Caco-2 (cell line): ENCODE data around the gene CRLF2. TPM values are rescaled to one million over a fixed set of nuclear protein-coding genes. Genes with fewer than 3 reads are reported as not detected.

Experiments used
- BruUV-seq: library from RNA; stranded (reverse); fragments of 400-500 nt; replicated peaks from 2 replicates; lab custom pipeline; 2021; lab: Mats Ljungman, UMichigan
- CTCF ChIA-PET: fragments of 300-600 bp; sonication (Branson Sonifier 250); formaldehyde crosslinking; loops from one replicate; lab custom pipeline; 2022; ENCODE audit warnings: antibody characterized with exemption; lab: Charles Lee
- POLR2A ChIA-PET: fragments of 300-600 bp; sonication (Branson Sonifier 250); formaldehyde crosslinking; loops from one replicate; lab custom pipeline; 2022; ENCODE audit warnings: antibody characterized with exemption; lab: Charles Lee
- DNase-seq, 2 experiments: peaks; one replicate each; pipeline versions ENCODE4 v3.0.0 to v3.0.0-alpha.2; 2020 to 2022
- H3K27me3 ChIP-seq: replicated peaks from 2 replicates; pipeline ENCODE4 v1.6.0; 2011; ENCODE audit warnings: low read length; ENCODE audit not compliant: control insufficient read depth, insufficient read depth
- H3K36me3 ChIP-seq: 2 replicates; pipeline ENCODE4 v1.5.1; 2011; ENCODE audit warnings: low read length; ENCODE audit not compliant: control insufficient read depth, insufficient read depth
- H3K4me1 ChIP-seq: fragments of 250-450 bp; sonication (Bioruptor Pico); 2 replicates; pipeline ENCODE4 v1.5.1; 2020; ENCODE audit warnings: mild to moderate bottlenecking
- H3K4me3 ChIP-seq: 2 replicates; pipeline ENCODE4 v1.5.1; 2011; ENCODE audit warnings: low read depth, mild to moderate bottlenecking, control low read depth, low read length
- H3K9me3 ChIP-seq: fragments of 250-450 bp; sonication (Bioruptor Pico); 2 replicates; pipeline ENCODE4 v1.5.1; 2020; ENCODE audit warnings: mild to moderate bottlenecking, moderate library complexity
- H3K27ac Mint-ChIP-seq: one replicate; pipeline ENCODE4 v1.8.0; 2022; ENCODE audit warnings: mixed read lengths; ENCODE audit not compliant: unreplicated experiment
- H3K27me3 Mint-ChIP-seq: one replicate; pipeline ENCODE4 v1.8.0; 2022; ENCODE audit warnings: mixed read lengths; ENCODE audit not compliant: insufficient read depth, unreplicated experiment
- H3K36me3 Mint-ChIP-seq: one replicate; pipeline ENCODE4 v1.8.0; 2022; ENCODE audit warnings: mild to moderate bottlenecking, mixed read lengths; ENCODE audit not compliant: insufficient read depth, unreplicated experiment
- H3K4me1 Mint-ChIP-seq: one replicate; pipeline ENCODE4 v1.8.0; 2022; ENCODE audit warnings: low read depth, mixed read lengths; ENCODE audit not compliant: unreplicated experiment
- H3K4me3 Mint-ChIP-seq: one replicate; pipeline ENCODE4 v1.8.0; 2022; ENCODE audit warnings: mild to moderate bottlenecking, moderate library complexity, mixed read lengths; ENCODE audit not compliant: unreplicated experiment
- H3K9me3 Mint-ChIP-seq: one replicate; pipeline ENCODE4 v1.8.0; 2022; ENCODE audit warnings: mixed read lengths; ENCODE audit not compliant: unreplicated experiment
- CTCF ChIP-seq, 2 experiments: fragments of 200-600 bp in 1 of 2; IDR thresholded peaks; 1 replicate in 1 of 2; 2 replicates in 1 of 2; pipeline versions ENCODE4 v1.5.1 to v1.8.0; 2011 to 2022; ENCODE audit warnings: antibody characterized with exemption in 1 of 2, control low read depth in 1 of 2, inconsistent platforms in 1 of 2, low read depth in 1 of 2, low read length in 1 of 2, mild to moderate bottlenecking in 1 of 2, moderate library complexity in 1 of 2; ENCODE audit not compliant: insufficient read depth in 1 of 2, severe bottlenecking in 1 of 2, unreplicated experiment in 1 of 2
- intact Hi-C: fragments of 100-400 bp; cut with micrococcal nuclease; formaldehyde crosslinking; loops from one replicate; pipeline ENCODE4 v1.10.0; 2022; ENCODE audit not compliant: unreplicated experiment
- total RNA-seq: library from RNA; stranded (reverse); gene quantifications from 2 replicates; pipeline ENCODE4 v1.2.3, GENCODE V29; 2022

The CRLF2 gene
- total RNA-seq, 1 experiment from 2014 or later: not detected

GRCh38 chrX:1207496-1208025, 4.9 kb downstream of the CRLF2 start:
- Histone ChIP-seq H3K9me3 (no peaks in the 10 kb centered on the region), H3K4me3 (no peak overlapping the region), H3K36me3 (no peaks in the 10 kb centered on the region), H3K4me1 (peaks cover 5% of the 10 kb centered on the region; the same call in 1 of the 2 replicates), H3K27me3 (no peaks in the 10 kb centered on the region)
- H3K4me1 Mint-ChIP-seq: no peaks in the 10 kb centered on the region
- no peak overlapping the region for H3K27ac Mint-ChIP-seq
- no peaks in the 10 kb centered on the region for H3K27me3 Mint-ChIP-seq
- POLR2A ChIA-PET: no interaction called here
- intact Hi-C loops: no loop called here
- CTCF ChIA-PET: no interaction called here
- no peak overlapping the region for H3K4me3 Mint-ChIP-seq
- TF ChIP-seq CTCF (IDR thresholded peaks at IDR 0.05; ENCODE audit: insufficient read depth in 1 of 2, low read depth in 1 of 2, low read length in 1 of 2, severe bottlenecking in 1 of 2, unreplicated experiment in 1 of 2): no peak
- H3K36me3 Mint-ChIP-seq: no peaks in the 10 kb centered on the region
- BruUV-seq: no TSS peak
- peaks cover 26% of the 10 kb centered on the region for H3K9me3 Mint-ChIP-seq
- DNase-seq: no peak

GRCh38 chrX:1205681-1206611, 6.5 kb downstream of the CRLF2 start:
- no peak overlapping the region for H3K4me3 ChIP-seq
- no peak for TF ChIP-seq CTCF (IDR thresholded peaks at IDR 0.05; ENCODE audit: insufficient read depth in 1 of 2, low read depth in 1 of 2, low read length in 1 of 2, severe bottlenecking in 1 of 2, unreplicated experiment in 1 of 2)
- H3K27me3 Mint-ChIP-seq: no peaks in the 10 kb centered on the region
- intact Hi-C loops: no loop called here
- H3K36me3 Mint-ChIP-seq: no peaks in the 10 kb centered on the region
- no peak overlapping the region for H3K4me3 Mint-ChIP-seq
- ChIA-PET CTCF (no interaction called here), POLR2A (no interaction called here)
- BruUV-seq: no TSS peak
- H3K36me3 ChIP-seq: no peaks in the 10 kb centered on the region
- no peaks in the 10 kb centered on the region; the same call in 1 of the 2 replicates for H3K9me3 ChIP-seq
- DNase-seq: peak in 1 of 2 experiments; percentile 3
- H3K4me1 ChIP-seq: peaks cover 5% of the 10 kb centered on the region; the same call in 1 of the 2 replicates
- no peaks in the 10 kb centered on the region for H3K27me3 ChIP-seq
- H3K4me1 Mint-ChIP-seq: no peaks in the 10 kb centered on the region
- H3K9me3 Mint-ChIP-seq: peaks cover 10% of the 10 kb centered on the region
- H3K27ac Mint-ChIP-seq: no peak overlapping the region

GRCh38 chrX:1202251-1202650, 10.2 kb downstream of the CRLF2 start:
- Histone ChIP-seq H3K27me3 (no peaks in the 10 kb centered on the region), H3K4me1 (peaks cover 5% of the 10 kb centered on the region; the same call in 1 of the 2 replicates), H3K36me3 (no peaks in the 10 kb centered on the region), H3K9me3 (peaks cover 4% of the 10 kb centered on the region; the same call in 1 of the 2 replicates), H3K4me3 (no peak overlapping the region)
- no peak for TF ChIP-seq CTCF (IDR thresholded peaks at IDR 0.05; ENCODE audit: insufficient read depth in 1 of 2, low read depth in 1 of 2, low read length in 1 of 2, severe bottlenecking in 1 of 2, unreplicated experiment in 1 of 2)
- no peak for DNase-seq
- Mint-ChIP-seq H3K4me3 (no peak overlapping the region), H3K36me3 (no peaks in the 10 kb centered on the region), H3K27me3 (no peaks in the 10 kb centered on the region), H3K9me3 (no peaks in the 10 kb centered on the region), H3K4me1 (no peaks in the 10 kb centered on the region), H3K27ac (no peak overlapping the region)
- intact Hi-C loops: no loop called here
- BruUV-seq: no TSS peak
- CTCF ChIA-PET: no interaction called here
- POLR2A ChIA-PET: no interaction called here
